Fibroblast of lung (primary cell): ENCODE data around the gene ZNF470. TPM values are rescaled to one million over a fixed set of nuclear protein-coding genes. Genes with fewer than 3 reads are reported as not detected.

Experiments used
- DNase-seq, 2 donors: peaks; one replicate each; pipeline versions ENCODE4 v3.0.0 to v3.0.0-alpha.2; 2010; ENCODE audit warnings: low read depth in 2 of 2
- H2AFZ ChIP-seq: 2 replicates; pipeline ENCODE4 v1.5.1; 2012; ENCODE audit warnings: low read length, control low read depth, inconsistent platforms
- H3K27ac ChIP-seq: 2 replicates; pipeline ENCODE4 v1.5.1; 2011; ENCODE audit warnings: low read length, control low read depth; ENCODE audit not compliant: insufficient read depth
- H3K27me3 ChIP-seq: 2 replicates; pipeline ENCODE4 v1.5.1; 2011; ENCODE audit warnings: mild to moderate bottlenecking, low read length; ENCODE audit not compliant: control insufficient read depth, insufficient read depth
- H3K36me3 ChIP-seq: 2 replicates; pipeline ENCODE4 v1.5.1; 2011; ENCODE audit warnings: low read length; ENCODE audit not compliant: control insufficient read depth, insufficient read depth
- H3K4me1 ChIP-seq: 2 replicates; pipeline ENCODE4 v1.5.1; 2011; ENCODE audit warnings: low read length; ENCODE audit not compliant: control insufficient read depth, insufficient read depth; ENCODE audit errors: extremely low read depth
- H3K4me2 ChIP-seq: 2 replicates; pipeline ENCODE4 v1.5.1; 2011; ENCODE audit warnings: low read length, control low read depth; ENCODE audit not compliant: insufficient read depth; ENCODE audit errors: extremely low read depth
- H3K4me3 ChIP-seq, 4 experiments: fragments of 200-600 bp in 1 of 4; sonication (generic) in 1 of 4; replicated peaks in 1 of 4; 2 replicates each; pipeline ENCODE4 v1.5.1; 2011 to 2016; ENCODE audit warnings: low read length in 4 of 4, low read depth in 3 of 4, mild to moderate bottlenecking in 3 of 4, control low read depth in 2 of 4, inconsistent platforms in 1 of 4, mixed read lengths in 1 of 4; ENCODE audit not compliant: insufficient read depth in 1 of 4; ENCODE audit errors: control extremely low read depth in 1 of 4
- H3K79me2 ChIP-seq: 2 replicates; pipeline ENCODE4 v1.5.1; 2012; ENCODE audit warnings: mild to moderate bottlenecking, low read length, inconsistent platforms; ENCODE audit not compliant: control insufficient read depth, insufficient read depth
- H3K9ac ChIP-seq: 2 replicates; pipeline ENCODE4 v1.5.1; 2011; ENCODE audit warnings: mild to moderate bottlenecking, low read length, control low read depth; ENCODE audit not compliant: insufficient read depth
- H3K9me3 ChIP-seq: 2 replicates; pipeline ENCODE4 v1.5.1; 2012; ENCODE audit warnings: low read depth, low read length; ENCODE audit not compliant: control insufficient read depth, insufficient read depth
- H4K20me1 ChIP-seq: 2 replicates; pipeline ENCODE4 v1.5.1; 2011; ENCODE audit warnings: low read length; ENCODE audit not compliant: control insufficient read depth, insufficient read depth; ENCODE audit errors: extremely low read depth
- EZH2 ChIP-seq: IDR thresholded peaks from 2 replicates; pipeline ENCODE4 v1.5.1; 2012; ENCODE audit warnings: low read length, control low read depth, mild to moderate bottlenecking; ENCODE audit errors: missing control alignments
- polyA plus RNA-seq, 2 donors: library from polyadenylated mRNA; depleted of rRNA in 1 of 2; stranded (reverse) in 1 of 2; unstranded in 1 of 2; fragments of >200 nt; gene quantifications; 2 replicates each; pipeline ENCODE4 v1.2.1, GENCODE V29; 2011 to 2012; ENCODE audit warnings: missing spikeins in 1 of 2
- total RNA-seq: library from RNA; depleted of rRNA; stranded (reverse); fragments of >200 nt; gene quantifications from 2 replicates; pipeline ENCODE4 v1.2.1, GENCODE V29; 2014
- TF ChIP-seq, protein P1 (sequence below), 2 donors: IDR thresholded peaks in 1 of 2; conservative IDR thresholded peaks in 1 of 2; 1 replicate in 1 of 2; 2 replicates in 1 of 2; pipeline ENCODE4 v1.5.1; 2011 to 2012; ENCODE audit warnings: low read length in 2 of 2, control low read depth in 1 of 2, inconsistent platforms in 1 of 2, low read depth in 1 of 2, mild to moderate bottlenecking in 1 of 2

Gene ZNF470
- total and polyA plus RNA-seq, 2 donors (not counting 1 experiment from before 2014, with no cell fraction given): 3.0 to 7.3 TPM

DNA sequence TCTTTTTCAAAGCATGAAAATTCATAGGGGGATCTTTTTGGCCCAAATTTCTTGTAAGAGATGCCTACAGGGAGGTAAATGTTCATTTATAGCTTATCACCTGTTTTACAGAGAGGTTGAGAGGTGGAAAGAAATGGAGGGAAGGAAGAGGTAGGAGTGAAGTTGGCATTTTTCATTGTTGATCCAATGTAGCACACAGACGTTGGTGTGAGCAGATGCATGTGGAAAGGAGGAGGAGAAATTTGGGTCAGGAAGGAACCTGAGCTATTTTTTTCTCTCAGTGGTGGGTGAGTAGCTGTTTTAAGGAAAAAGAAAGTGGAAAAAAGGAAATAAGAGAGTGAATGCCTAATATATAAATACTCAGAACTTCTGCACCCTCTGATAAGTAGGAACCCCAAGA, 65.8 kb downstream of the ZNF470 start:
- no peaks in the 10 kb centered on the region for H3K36me3 ChIP-seq
- no peaks in the 10 kb centered on the region for H3K4me1 ChIP-seq
- no peak overlapping the region for H3K4me3 ChIP-seq
- H2AFZ ChIP-seq: no peak overlapping the region
- H3K27me3 ChIP-seq: no peaks in the 10 kb centered on the region
- H3K4me2 ChIP-seq: no peak overlapping the region
- no peaks in the 10 kb centered on the region for H4K20me1 ChIP-seq
- TF ChIP-seq, protein P1, sequence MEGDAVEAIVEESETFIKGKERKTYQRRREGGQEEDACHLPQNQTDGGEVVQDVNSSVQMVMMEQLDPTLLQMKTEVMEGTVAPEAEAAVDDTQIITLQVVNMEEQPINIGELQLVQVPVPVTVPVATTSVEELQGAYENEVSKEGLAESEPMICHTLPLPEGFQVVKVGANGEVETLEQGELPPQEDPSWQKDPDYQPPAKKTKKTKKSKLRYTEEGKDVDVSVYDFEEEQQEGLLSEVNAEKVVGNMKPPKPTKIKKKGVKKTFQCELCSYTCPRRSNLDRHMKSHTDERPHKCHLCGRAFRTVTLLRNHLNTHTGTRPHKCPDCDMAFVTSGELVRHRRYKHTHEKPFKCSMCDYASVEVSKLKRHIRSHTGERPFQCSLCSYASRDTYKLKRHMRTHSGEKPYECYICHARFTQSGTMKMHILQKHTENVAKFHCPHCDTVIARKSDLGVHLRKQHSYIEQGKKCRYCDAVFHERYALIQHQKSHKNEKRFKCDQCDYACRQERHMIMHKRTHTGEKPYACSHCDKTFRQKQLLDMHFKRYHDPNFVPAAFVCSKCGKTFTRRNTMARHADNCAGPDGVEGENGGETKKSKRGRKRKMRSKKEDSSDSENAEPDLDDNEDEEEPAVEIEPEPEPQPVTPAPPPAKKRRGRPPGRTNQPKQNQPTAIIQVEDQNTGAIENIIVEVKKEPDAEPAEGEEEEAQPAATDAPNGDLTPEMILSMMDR (conservative IDR thresholded peaks at IDR 0.05 in 1 of 2, IDR thresholded peaks at IDR 0.05 in 1 of 2; ENCODE audit: low read depth in 1 of 2, low read length in 2 of 2): no peak
- TF ChIP-seq EZH2: no peak
- H3K9me3 ChIP-seq: no peaks in the 10 kb centered on the region
- H3K27ac ChIP-seq: no peak overlapping the region
- H3K9ac ChIP-seq: no peak overlapping the region
- no peak for DNase-seq
- H3K79me2 ChIP-seq: no peaks in the 10 kb centered on the region

DNA sequence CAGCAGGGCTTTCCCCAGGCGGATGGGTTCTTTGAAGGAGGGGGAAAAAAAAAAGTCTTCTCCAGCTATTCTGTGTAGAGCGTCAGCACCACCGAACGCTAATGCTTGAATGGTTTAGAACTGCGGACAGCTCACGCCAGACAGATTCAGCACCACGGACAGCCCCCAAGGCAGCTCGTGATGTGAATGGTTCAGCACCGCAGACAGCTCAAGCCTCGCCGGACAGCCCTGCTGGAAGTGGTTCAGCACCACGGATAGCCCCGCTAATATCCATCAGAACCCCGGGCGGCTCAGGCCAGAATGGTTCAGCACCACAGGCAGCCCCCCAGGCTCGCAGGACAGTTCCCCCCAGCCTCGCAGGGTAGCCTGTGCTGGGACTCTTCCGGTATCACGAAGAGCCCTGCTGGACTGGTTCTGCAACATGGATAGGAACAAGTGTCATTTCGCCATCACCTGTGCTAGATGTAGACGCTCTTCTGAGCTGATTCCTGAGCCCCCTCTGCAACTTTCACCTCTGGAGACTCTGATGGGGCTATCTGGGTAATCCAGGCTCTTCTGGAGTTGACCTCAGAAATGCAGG, 70.8 kb downstream of the ZNF470 start:
- no peaks in the 10 kb centered on the region for H3K27me3 ChIP-seq
- H3K4me1 ChIP-seq: no peaks in the 10 kb centered on the region
- H2AFZ ChIP-seq: no peak overlapping the region
- H3K4me3 ChIP-seq: no peak overlapping the region
- no peak overlapping the region for H3K27ac ChIP-seq
- no peaks in the 10 kb centered on the region for H3K79me2 ChIP-seq
- no peaks in the 10 kb centered on the region for H3K9me3 ChIP-seq
- TF ChIP-seq, protein P1 (conservative IDR thresholded peaks at IDR 0.05 in 1 of 2, IDR thresholded peaks at IDR 0.05 in 1 of 2; ENCODE audit: low read depth in 1 of 2, low read length in 2 of 2): no peak
- peak; percentile 74 to 81 for DNase-seq
- H4K20me1 ChIP-seq: no peaks in the 10 kb centered on the region
- H3K4me2 ChIP-seq: no peak overlapping the region
- no peak overlapping the region for H3K9ac ChIP-seq
- H3K36me3 ChIP-seq: no peaks in the 10 kb centered on the region

Other genes starting within 250 kb of the ZNF470 start
- gene ZNF582, start 173.9 kb upstream of the ZNF470 start, total RNA-seq: 4.1 and 4.8 TPM in 2 replicates
- 2.9 and 3.0 TPM in 2 replicates for gene ZNF582, start 173.9 kb upstream of the ZNF470 start, polyA plus RNA-seq
- 5.4 TPM in 2 replicates for gene ZNF583, start 163.1 kb upstream of the ZNF470 start, total RNA-seq
- 4.3 and 5.0 TPM in 2 replicates for gene ZNF583, start 163.1 kb upstream of the ZNF470 start, polyA plus RNA-seq
- 6.4 and 6.6 TPM in 2 replicates for gene ZNF667, start 90.1 kb upstream of the ZNF470 start, total RNA-seq
- 1.3 and 2.0 TPM in 2 replicates for gene ZNF667, start 90.1 kb upstream of the ZNF470 start, polyA plus RNA-seq
- gene ZNF471, start 59.6 kb upstream of the ZNF470 start, total RNA-seq: 4.4 and 9.2 TPM in 2 replicates
- 1.7 and 2.4 TPM in 2 replicates for gene ZNF471, start 59.6 kb upstream of the ZNF470 start, polyA plus RNA-seq
- gene ZFP28, start 28.5 kb upstream of the ZNF470 start, total RNA-seq: 8.0 and 14.9 TPM in 2 replicates
- 6.1 and 7.5 TPM in 2 replicates for gene ZFP28, start 28.5 kb upstream of the ZNF470 start, polyA plus RNA-seq
- gene ZNF71, start 27.8 kb downstream of the ZNF470 start, total RNA-seq: 7.7 and 9.2 TPM in 2 replicates
- 4.3 and 4.5 TPM in 2 replicates for gene ZNF71, start 27.8 kb downstream of the ZNF470 start, polyA plus RNA-seq
- under 0.01 and 0.33 TPM in 2 replicates for gene SMIM17, start 75.7 kb downstream of the ZNF470 start, total RNA-seq
- gene SMIM17, start 75.7 kb downstream of the ZNF470 start, polyA plus RNA-seq: 0.09 and 0.43 TPM in 2 replicates
- 3.3 and 3.6 TPM in 2 replicates for gene ZNF835, start 104.3 kb downstream of the ZNF470 start, total RNA-seq
- gene ZNF835, start 104.3 kb downstream of the ZNF470 start, polyA plus RNA-seq: 0.53 TPM in 1 of 2 replicates, not detected in the other